Stimulated activated CD8-positive, alpha-beta memory T cell treated with anti-CD3 and anti-CD28 coated beads, Interleukin-4, amount 100 ng/mL, for 4 hours (primary cell): ENCODE results near the gene MAMLD1.

Experiments used
- DNase-seq, 2 donors: peaks; one replicate each; pipeline ENCODE4 v3.0.0-alpha.2; 2020; ENCODE audit warnings: low read depth in 2 of 2, low spot score in 1 of 2

The MAMLD1 gene

DNA sequence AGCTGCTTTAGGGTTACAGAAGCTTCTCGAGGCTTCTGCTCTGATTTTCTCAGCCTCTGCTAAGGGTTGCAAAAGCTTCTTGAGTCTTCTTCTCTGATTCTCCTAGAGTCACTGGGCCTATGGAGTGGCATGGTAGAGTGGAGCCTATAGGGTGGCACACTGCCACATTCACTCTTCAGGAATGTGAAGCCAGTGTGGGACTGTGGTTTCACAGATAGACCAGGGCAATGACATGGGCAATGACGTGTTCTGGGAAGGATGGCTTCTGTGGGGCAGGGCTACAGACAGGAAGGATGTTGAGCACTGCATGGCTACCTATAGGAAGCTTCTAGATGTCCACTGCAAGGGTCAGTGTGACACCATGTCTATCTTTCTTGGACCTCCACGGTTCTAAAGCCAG lies 11.0 kb upstream of the MAMLD1 start:
- no peak for DNase-seq

DNA sequence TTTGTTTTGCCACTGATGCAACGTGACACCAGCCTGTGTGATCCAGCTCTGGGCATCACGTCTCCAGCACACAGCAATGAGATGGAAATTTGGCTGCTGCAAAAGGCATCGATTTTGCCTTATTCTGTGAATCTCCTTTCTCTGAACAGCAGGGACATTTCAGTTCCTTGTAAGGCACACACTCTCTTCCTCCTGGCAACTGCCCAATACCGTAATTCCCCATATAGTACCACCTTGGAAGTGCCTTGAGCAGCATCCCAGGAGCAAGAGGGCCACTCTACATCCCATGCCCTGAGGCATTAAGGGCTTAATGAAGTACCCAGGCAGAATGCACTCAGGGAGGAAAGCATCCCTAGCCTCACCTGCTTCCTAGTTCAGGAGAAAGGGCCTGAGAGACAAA lies 10.5 kb upstream of the MAMLD1 start:
- DNase-seq: no peak

DNA sequence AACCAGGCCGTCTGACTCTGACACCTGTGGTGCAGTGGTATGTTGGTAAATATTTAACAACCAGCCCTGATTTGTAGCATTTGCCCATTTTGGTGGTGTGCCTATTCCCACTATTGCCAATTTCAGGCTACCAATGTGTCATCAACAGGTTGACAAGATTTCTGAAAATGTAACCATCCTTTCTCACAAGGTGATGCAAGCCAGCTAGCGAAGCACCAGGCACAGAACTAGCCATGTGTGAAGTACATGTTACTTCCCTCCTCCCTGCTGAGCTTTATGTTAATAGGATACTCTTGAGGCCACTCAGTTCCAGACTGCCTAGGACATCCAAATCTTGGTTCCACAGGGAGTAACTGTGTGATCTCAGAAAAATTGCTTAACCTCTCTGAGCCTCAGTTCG lies 7.2 kb upstream of the MAMLD1 start:
- DNase-seq: no peak

DNA sequence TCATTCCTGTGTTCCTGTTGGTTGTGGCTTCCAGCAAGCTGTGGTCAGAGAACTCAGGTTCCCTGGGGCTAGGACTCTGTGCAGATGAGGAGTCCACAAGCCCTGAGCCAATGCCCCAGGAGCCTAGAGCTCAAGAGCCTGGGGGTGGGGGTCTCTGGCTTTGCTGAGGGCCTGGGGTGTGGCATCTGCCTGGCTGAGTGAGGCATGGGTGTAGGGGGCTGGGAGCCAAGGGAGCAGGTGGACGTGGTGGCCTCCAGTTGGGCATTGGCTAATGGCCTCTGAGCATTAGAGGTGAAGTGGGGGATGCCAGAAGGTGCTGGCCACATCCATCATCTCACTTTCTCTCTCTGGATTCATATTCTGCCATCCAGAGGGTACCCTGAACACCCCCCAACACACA lies 5.3 kb upstream of the MAMLD1 start:
- DNase-seq: no peak

DNA sequence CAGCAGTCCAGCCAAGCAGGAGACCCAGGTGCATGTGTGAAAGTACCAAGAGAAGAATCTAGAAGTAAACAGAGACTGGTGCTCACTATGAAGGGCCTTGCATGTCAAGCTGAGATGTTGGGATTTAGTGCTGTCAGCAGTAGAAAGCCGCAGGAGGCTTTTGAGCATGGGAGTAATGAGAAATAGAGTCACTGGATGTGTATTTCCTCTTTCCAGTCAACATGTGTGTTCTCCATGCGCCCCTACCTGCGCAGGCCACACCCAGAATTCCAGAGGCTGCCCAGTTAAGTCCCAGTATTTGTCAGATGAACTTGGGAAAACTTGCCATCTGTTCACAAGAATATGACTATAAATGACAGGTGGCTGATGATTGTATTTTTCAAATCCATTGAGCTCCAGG lies 4.5 kb upstream of the MAMLD1 start:
- DNase-seq: no peak

DNA sequence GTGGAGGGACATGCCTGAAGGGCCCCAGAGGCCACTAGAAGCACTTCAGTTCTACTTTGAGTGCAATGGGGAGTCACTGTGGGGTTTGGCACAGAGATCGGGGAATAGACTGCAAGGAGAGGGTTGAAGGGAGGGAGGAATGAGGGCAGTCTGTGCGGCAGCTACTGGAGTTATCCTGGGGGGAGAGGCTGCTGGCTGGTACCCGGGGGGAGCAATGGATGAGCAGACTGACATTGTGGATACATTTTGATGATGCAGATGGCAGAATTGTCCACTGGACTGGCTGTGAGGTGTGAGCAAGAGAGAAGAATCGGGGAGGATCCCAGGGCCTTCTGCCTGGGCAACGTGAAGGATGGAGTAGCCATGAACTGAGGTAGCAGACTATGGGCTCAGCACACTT lies 2.8 kb upstream of the MAMLD1 start:
- no peak for DNase-seq

DNA sequence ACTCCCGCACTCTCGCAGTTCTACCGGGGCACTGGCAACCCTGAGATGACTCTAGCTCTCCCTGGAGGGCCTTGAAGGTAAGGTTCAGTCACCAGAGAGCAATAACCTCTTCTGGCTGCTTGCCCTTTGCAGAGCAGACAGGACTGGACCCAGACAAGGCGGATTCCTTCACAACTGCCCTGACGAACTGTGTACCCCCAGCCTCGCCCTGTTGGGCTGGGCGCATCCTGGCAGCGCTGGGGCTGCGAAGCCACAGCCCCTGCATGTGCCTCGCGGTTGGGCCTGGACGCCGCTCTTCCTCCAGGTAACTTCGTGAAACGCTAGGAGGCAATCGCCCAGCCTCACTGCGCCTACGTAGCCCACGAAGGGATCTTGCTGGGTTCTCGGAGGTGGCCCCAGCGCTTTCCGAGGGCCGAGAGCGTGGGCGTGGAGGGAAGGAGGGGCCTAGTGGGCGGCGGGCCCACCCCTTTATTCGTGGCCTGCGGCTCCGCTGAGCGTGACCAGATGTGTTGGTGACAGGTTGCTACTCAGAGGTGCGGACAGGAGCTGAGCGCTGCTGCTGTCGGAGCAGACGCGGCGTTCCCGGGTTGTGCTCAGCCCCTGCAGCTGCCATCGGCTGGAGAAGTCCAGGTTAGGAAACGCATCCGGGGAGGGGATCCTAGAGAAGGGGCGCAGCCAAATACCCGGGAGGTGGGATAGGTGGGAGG lies 1.9 kb upstream of the MAMLD1 start:
- no peak for DNase-seq

DNA sequence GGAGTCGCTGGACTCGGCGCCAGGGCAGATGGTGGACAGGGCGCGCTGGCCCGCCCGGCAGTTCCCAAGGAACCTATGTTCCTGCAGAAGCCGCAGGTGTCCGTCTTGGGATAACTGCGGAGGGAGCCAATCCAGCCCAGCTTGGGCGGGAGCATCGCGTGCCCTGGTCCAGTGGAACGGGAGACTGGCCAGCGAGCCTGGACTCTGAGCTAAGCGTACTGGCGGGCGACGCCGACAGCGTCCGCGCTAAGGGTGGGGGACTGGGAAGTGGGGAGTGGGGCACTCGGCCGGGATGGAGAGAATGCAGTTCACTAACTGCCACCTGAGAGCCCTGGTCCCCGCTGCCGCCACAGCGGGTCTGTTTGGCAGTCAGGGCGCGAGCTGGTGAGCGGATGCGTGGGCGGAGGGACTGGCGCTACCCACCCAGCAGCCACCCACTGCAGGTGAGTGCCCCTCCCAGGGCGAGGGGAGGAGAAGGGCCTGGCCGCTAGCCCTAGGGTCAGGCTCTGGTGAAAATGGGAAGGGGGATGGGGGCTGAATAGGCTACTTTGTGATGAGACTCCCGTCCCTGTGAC lies 1.3 kb upstream of the MAMLD1 start:
- no peak for DNase-seq

DNA sequence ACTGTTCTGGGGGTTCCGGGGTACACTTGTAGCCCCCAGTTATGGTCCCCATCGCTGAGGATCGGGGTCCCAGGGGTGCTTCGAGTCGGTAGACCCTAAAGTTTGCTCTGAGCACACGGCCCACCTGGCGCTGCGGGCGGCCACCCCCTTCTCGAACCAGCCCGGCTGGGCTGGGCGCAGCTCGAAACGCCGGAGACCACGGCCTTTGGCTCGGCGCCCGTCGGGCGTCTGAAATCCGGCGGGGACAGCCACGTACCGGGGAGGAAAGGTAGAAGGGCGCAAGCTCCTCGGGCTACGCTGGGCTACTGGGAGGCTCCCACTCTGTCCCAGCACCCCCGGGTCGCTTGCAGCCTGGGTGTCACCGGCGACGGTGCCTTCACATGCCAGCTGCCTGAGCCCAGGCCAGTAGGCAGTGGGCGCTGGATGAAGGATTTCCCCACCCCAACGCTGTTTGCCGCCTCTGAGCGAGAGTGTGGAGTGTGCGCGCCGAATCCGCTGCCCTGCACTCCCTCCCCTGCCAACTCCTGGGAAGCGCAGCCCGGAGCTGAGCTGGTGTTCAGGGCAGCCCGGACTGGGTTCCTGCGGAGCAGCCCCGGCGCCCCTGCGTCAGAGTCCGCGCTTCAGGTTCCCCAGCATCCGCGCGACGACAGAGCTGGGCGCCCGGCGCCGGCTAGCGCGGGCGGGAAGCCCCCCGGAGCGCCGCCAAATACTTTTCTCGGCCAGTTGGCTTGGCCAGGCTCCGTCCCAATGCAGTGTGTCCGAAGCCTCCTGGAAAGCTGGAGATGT lies 637 bp downstream of the MAMLD1 start:
- no peak for DNase-seq

DNA sequence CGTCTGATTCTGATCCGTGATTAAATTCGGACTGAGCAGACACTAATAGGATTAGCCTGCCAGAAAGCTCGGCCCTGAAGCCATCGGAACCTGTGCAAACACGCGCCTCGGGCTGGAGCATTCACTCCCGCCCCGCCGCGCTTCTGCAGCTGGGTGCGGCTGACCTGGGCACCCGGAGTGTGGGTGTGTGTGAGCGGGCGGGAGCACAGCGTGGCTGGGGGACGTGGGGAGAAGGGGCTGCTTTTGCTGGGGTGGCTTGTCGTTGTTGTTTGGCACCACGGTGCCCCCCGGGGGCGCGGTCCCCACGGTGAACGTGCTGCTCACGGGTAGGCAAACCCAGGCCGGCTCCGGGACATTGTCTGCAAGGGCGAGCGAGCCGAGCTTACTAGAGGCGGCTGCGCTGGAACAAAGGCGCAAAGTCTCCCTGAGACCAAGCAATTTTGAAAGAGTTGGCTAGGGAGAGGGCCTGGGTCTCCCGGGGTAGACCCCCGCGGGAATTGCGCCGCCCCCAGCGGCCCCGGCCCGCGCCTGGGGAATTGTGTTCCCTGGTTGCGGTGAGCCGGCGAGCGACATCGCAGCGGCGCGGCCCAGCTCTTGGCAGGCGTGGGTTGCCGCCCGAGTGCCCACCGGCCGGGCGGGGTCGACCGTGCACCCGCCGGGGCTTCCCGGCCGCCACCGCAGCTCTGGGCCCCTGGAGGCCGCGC lies 1.4 kb downstream of the MAMLD1 start:
- no peak for DNase-seq

DNA sequence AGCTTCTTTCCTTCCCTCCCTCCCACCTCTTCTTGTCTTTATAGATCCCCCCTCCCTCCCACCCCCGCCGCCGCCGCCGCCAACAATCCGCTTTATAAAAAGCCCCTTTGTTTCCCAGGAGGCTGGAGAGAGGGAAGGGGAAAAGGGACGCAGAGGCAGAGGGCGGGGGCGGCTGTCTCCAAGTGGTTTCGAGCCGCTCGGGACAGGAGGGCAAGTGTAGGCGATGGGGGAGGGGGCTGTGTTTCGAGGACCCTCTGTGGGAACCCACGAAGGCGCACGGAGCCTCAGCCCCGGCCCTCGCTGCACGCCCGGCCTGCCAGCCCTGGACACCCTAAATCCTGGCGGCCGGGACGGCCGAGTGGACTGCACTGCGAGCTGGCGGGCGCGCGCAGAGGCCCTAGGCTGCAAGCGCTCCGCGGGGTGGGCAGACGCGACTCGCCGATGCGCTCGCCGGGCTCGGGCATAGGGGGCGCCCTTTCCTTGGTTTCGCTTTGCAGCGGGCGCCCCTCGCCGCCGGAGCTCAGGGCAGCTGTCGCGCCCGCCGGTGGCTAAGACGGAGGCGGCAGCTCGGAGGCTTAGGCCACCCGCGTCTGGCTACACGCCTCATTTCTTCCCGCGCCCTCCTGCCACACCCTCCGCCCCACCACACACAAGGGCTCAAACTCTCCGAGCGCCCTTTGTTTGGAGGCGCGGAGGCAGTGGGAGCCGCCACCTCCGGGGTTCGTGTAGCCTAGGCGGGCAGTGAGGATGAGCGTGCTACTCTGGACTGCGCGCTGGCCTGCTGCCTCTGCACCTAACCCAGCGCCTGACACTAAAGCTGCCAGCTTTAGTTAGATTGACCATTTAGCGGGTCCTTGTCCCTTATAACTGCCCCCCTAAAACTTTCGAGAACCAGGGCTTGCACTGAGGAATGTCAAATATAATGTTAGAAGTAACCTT lies 2.2 kb downstream of the MAMLD1 start:
- no peak for DNase-seq

DNA sequence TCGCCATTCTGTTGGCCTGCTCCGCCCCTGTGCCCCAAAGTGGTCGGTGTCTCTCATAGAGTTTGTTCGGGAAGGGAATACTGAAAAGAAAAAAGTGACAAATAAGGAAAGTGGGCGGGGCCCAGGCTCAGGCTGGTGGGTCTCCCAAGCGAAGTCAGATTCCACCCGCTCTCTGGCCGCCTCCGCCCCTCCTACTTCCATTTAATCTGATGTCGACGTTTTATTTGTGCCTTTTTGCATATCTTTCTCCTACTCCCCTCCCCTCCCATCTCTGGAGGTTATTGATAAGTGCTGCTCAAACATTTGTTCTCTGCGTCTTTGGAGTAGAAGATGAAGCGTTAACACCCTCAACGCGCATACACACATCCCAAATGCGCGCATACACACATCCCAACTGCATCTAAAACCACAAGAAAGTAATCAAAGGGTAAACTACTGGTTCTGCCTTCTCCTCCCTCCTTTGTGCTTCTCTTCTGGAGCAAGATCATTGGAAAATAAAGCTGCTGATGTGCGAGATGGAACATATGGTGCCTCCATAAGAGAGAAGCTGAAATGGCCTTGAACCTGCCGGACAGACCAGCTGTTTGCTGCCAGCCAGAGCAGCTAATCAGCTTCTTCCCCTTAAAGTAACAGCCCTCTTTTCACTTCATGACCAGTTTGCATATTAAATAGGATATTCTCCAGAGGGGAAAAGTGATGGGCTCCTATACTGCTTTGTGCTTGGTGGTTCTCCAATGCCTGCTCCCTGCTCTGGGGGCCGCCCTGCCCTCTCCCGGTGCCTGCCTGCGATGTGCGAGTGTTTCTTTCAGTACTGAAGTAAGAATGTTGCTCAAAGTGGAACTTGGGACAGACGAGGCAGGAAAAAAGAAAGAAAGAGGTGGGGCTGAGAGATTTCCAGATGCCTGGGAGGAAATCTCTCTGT lies 3.1 kb downstream of the MAMLD1 start:
- DNase-seq: no peak

DNA sequence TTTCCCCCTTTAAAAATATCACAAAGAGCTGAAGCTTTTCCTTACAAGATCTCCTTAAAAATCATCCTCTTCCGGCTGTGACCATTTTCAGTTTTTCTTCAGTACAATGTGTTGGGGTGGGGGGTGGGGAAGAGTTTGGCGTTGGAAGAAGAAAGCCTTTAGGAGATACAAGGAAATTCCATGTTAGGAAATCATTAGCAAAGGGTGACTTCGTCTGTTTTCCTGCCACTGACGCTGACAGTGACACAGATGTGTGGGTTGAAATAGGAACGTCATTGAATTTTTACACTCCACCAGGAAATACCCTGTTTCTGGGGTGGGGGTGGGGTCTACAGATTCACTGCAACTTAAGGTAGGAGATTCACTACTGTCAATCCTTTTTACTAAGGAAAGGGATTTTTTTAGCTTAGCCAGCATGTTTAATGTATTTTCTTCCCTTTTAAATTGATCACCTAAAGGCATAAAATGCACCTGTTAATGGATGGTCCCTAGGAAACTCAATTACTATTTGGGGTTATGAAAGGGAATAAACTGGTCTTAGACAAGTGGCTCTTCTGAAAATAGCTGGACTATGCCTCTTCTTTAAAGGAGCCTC lies 3.9 kb downstream of the MAMLD1 start:
- no peak for DNase-seq

DNA sequence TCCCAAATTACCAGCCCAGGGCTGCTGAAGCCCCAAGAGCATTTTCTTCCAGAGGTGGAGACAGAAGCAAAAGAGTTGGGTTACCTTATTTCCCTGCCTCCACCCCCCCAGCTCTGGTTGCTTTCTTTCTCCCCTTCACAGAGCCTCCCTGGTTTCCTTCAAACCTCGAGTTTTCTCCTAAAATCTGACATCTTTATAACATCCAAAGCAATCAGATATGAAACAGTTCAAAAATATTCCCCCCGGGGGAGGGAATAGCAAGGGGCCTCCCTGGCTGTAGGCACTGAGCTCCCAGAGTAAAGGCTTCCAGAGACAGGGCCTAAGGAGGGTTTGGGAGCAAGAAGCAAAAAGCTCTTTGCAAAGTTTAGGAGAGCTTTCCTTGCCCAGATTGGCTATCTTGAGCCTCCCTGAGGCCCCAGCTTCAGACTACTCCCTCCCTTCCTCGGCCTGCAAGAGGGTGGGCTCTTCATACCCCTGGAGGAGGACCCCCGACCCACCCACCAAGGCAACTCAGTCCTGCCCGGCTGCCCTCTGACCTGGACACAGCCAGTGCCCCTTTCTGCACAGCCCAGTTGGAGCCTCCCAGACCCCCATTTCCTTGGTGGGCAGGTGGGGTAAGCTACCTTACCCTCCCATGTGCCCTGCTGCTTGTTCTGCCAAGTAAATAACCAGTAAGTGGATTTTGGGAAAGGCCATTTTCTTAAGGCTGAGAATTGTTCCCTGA lies 7.6 kb downstream of the MAMLD1 start:
- DNase-seq: no peak

DNA sequence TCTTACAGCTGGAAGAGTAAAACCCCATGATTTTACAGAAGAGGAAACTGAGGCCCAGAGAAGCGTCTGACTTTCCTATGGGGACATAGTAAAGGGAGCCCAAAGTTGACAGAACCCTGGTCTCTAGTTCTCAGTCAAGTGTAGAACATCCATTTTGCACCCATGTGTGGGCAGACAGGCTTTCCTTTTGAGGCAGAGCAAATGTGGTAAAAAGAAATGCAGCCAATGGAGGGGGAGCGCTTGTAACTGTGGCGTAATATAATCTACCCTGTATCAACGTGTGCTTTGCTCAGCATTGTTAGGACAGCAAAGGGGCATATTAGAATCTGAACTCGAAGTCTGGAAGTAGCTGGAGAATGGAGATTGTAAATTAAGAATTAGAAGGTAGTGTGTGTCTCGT lies 8.8 kb downstream of the MAMLD1 start:
- no peak for DNase-seq

DNA sequence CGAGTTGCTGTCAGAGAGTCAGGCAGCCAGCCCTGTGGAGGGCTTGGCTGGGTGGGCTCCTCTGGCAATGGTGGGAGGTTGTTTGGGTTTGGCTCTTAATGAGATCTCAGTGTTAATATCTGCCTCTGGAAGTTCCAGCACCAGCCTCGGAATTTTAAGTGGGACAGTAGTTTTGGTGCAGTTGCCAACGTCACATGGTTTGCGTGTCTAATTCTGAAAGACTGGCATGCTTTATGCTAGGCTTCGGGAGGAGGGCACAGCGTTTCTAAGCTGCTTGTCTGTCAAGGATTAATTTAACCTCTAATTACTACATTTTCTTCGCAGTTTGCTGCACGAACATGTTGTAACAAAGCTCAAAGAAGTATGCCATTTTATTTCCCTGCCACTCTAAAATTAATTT lies 9.2 kb downstream of the MAMLD1 start:
- no peak for DNase-seq

DNA sequence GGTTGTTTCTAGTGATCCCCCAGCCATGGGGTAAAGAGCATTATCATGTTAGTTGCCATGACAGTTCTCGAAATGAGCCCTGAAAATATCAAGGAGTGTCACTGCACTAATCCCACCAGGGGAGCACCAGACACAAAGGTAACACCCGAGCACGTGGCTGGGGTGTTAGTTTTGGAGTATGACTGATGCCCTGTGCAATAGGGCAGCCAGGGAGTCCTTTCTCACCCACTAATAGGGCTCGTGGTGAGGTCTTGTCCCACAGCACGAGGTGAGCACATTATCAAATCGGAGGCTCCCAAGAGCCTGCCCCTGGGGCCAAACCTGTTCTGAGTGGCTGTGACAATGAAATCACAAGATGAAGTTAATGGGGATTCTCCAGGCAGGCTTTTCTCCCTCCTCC lies 9.6 kb downstream of the MAMLD1 start:
- DNase-seq: no peak

DNA sequence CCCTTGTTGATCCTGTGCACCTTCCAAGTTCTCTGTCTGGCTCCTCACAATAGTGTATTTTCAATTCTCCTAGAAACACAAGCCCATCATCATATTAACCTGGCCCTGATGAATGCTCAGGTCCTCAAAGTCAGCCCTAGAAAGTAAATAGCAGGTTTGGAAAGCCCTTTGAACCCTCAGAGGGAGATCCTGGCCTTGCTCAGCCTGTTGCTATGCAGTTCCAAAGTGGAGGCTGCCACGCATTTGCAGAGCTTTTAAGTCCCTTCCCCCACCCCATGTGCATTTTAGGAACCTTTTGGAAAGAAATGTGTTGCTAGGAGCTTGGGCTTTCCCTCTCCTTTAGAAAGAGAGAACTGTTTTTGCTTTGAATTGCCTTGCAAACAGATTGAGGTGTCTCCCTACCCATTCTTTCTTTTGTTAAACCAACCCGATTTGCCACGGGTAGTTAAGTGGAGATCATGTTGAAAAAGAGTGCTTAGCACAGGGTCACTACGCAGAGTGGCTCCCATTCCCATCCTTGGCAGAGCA lies 12.2 kb downstream of the MAMLD1 start:
- no peak for DNase-seq
